GM18519 (cell line): Measurements from ENCODE around the gene FBXW5.

Source experiments
- ATAC-seq: cut with Tn5 transposase; IDR thresholded peaks from one replicate; pipeline ENCODE4 v1.9.1; 2021; ENCODE audit warnings: mild to moderate bottlenecking, moderate library complexity; ENCODE audit not compliant: unreplicated experiment, low FRiP score

The FBXW5 gene

DNA sequence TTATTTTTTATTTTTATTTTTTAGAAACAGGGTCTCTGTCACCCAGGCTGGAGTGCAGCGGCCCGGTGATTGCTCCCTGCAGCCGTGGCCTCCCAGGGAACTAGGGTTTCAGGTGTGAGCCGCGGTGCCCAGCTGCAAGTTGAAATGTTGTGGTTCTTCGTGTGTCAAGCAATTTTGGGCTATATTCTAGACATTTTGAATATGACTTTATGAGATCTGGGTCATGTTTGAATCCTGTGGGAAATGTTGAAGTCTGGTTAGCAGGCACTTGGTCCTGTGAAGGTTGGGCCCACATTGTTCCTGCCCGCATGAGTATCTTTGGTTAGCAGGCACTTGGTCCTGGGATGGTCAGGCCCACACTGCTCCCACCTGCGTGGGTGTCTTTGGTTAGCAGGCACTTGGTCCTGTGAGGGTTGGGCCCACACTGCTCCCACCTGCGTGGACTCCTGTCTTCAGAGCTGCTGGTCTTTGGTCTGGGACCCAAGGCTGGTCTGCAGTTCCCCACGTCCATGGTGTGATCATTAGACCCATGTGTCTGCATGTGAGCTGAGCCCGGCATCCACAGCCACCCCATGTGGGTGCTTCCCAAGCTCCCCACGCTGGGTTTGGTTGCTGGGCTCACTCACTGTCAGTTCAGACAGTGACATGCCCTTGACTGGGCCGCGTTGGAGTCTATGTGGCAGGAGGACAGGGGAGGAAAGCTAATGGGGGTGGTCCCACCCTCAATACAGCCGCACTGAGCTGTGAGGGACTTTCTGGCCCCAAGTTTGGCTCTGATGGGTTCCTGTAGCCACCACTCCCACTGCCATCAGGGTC lies 7.1 kb downstream of the FBXW5 start:
- ATAC-seq, result no peak

DNA sequence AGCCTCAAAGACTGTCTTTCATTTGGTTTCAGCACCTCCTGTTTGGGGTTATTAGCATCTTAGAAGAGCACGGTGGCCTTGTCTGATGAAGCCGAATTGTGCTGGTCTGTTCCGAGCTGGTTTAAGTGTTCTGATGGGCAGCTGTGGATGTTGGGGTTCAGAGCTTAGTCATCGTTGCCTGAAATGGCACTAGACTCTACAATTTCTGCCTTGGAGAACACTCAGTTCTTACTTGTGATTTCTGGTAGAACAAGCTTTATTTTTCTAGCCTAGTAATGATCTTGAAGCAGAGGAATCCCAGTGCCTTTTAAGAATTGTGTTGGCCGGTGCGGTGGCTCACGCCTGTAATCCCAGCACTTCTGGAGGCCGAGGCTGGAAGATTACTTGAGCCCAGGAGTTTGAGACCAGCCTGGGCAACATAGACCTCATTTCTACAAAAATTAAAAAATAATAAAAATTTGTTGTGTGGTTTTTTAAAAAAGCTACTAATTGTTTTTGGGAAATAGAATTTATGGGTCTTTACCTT lies 7.8 kb downstream of the FBXW5 start:
- ATAC-seq, result no peak

- ATAC-seq, result no peak
Measured at GRCh38 chr9:136935651-136936050, 8.9 kb downstream of the FBXW5 start.

GRCh38 chr9:136934277-136934676 lies 10.3 kb downstream of the FBXW5 start:
- no peak for ATAC-seq

DNA sequence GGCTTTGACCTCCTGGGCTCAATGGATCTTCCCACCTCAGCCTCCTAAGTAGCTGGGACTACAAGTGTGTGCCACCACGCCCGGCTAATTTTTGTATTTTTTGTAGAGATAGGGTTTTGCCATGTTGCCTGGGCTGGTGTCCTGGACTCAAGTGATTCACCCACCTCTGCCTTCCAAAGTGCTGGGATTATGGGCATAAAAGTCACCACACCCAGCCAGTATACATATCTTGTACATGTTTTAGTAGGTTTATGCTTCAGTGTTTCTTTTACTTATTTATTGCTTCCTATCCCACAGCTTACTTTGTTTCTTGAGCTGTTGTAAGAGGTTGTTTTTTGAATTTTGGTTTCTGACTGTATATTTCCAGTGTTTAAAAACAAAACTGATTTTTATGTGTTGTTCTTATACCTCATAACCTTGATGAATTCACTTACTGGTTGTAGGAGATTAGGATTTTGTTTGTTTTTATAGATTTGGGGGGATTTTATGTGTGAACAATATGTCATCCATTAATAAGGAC lies 12.9 kb downstream of the FBXW5 start:
- no peak for ATAC-seq

DNA sequence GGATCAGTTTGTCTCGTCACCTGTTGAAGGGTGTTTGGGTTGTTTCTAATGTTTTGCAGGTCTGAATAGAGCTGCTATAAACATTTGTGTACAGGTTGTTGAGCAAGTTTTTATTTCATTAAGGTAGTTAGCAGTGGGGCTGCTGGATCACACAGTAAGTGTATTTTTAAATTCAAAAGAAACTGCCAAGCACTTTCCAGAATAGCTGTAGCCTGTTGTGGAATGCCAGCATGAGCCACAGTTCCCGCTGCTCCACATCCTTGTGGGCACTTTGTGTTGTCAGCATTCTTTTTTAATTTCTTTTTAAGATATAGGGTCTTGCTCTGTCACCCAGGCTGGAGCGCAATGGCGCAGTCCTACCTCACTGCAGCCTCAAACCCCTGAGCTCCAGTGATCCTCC lies 14.5 kb downstream of the FBXW5 start:
- ATAC-seq, result no peak

DNA sequence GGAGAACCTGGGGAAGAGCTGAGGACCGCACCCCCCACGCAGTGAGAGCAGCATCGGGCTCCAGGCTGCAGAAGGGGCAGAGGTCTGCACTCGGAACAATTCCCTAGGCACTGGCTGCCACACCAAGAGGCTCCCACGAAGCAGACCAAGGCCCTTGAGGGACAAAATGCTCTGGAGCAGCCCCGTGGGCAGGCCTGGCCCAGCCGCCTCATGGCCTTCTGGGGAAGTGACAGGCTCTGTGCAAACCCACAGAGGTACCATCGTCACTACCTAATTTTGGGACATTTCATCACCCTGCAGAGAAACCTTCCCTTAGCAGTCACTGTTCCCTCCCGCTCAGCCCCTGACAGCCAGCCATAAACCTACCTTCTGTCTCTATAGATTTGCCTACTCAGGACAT lies 15.9 kb downstream of the FBXW5 start:
- no peak for ATAC-seq

DNA sequence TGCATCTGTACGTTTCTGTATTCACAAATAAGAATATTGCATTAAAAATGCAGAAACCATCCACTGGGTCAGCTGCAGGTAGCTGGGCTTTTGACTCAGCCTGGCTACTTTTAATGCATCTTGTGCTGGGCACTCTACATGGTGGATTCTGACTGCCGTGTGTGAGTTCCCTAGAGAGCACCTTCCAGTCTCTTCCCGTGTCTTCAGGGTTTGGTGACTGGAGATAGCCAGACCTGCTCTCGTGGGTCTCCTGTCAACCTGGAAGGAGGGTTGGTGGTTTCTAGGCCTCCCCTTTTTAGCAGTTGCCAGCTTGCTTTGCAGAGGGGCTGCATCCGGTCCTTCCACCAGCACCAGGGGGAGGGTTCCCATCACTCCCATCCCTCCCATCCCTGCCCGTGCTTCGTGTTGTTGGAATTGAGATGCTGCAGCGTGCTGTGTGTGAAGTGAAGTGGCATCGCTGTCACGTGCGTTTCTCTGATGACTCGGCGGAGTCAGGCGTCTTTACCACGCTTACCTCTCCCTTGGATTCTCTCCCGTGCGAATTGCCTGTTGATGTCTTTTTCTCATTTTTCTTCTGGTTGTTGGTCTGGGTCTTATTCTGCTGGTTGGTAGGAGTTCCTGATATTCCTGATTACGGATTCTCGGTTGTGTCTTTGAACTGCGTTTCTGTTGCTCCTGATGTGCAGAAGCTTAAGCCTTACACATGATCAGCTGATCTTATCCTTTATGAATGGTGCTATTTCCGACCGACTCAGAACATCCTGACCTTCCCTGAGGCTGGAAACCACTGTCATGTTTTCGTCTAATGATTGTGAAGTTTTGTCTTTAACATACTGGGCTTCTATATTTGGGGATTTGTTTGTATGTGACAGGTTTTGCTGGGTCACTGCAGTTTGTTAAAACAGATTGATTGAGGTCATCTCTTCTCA lies 16.9 kb downstream of the FBXW5 start:
- no peak for ATAC-seq

DNA sequence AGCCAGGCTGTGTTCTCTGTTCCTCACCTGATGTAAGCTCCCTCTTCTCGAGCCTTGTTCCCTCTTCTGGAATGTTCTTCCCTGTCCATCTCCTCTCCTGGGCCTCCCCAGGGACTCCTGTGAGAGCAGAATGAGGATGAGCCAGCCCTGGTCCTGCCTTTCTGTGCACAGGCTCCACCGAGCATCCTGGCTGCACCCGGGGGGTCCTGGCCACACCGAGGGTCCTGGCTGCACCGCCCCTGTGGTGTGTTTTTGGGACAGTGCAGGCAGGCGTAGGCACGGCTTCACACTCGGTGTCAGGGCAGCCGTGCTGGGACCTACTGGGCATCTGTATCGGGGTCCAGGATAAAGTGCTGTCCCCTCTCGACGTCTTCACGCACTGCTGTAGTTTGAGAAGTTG lies 17.8 kb downstream of the FBXW5 start:
- ATAC-seq, result no peak

- no peak for ATAC-seq
Measured at GRCh38 chr9:136926154-136926704, 18.3 kb downstream of the FBXW5 start.

DNA sequence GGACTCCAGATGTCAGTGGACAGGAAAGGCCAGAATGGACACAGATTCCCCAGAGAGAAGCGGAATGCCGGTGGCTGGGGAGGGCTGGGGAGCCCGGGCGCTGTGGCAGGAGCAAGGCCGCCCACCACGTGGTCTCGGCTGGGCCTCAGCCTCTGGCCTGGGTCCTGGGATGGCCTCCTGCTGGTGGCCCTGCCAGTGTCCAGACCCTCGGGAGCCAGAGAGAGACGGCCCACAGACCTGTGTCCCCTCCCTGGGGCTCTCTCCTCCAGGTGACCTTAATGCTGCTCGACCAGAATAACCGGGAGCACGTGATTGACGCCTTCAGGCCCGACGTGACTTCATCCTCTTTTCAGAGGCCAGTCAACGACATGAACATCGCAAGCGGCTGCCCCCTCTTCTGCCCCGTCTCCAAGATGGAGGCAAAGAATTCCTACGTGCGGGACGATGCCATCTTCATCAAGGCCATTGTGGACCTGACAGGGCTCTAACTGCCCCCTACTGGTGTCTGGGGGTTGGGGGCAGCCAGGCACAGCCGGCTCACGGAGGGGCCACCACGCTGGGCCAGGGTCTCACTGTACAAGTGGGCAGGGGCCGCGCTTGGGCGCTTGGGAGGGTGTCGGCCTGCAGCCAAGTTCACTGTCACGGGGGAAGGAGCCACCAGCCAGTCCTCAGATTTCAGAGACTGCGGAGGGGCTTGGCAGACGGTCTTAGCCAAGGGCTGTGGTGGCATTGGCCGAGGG lies 19.0 kb downstream of the FBXW5 start:
- no peak for ATAC-seq

DNA sequence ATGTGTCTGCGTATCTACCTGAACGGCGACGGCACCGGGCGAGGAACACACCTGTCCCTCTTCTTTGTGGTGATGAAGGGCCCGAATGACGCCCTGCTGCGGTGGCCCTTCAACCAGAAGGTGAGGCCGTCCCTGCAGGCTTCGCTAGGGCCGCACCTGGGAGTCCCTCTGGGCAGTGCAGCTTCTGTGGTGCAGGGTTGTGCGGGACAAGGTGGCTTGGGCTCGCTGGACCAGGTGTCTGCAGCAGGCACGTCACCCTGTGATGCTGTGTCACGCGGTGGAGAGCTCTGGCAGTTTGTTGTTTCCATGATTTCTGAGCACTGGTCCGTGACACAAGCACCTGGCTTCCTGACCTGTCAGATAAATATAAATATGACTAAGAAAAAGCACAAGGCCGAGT lies 20.7 kb downstream of the FBXW5 start:
- no peak for ATAC-seq

GRCh38 chr9:136922540-136922939 lies 22.0 kb downstream of the FBXW5 start:
- no peak for ATAC-seq

GRCh38 chr9:136921718-136922117 lies 22.8 kb downstream of the FBXW5 start:
- no peak for ATAC-seq

DNA sequence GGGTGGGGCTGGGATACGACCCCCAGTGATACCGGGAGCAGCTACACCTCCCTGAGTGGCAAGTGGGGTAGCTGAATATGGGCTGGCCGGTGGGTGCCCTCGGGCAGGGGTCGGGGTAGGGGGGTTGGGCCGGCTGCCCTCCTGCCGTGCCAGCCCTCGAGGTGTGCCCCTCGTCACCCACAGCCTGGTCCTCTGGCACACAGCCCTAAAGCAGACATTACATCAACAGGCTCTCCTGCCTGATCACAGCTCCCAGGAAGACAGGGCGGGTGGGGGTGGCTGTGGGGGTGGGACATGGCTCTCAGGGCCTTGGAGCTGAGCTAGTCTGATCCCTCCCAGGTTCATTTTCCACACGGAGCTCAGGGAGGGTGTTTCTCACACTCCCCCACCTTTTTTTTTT lies 23.2 kb downstream of the FBXW5 start:
- ATAC-seq, result no peak

DNA sequence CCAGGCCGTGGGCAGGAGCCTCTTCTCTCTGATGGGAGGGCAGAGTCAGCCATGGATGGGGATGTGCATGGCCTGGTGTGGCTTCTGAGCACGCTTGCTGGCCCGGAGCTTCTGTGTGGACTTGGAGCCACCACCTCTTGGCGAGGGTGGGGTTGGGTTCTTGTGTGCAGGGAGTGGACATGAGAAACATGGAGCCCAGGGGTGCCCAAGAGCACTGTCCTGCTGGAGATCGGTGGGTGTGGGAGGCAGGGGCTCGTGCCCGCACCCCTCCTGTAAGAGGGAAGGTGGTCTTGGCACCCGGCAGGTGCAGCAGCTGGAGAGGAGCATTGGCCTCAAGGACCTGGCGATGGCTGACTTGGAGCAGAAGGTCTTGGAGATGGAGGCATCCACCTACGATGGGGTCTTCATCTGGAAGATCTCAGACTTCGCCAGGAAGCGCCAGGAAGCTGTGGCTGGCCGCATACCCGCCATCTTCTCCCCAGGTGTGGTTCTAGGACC lies 23.8 kb downstream of the FBXW5 start:
- ATAC-seq, result no peak

GRCh38 chr9:136920069-136920468 lies 24.5 kb downstream of the FBXW5 start:
- ATAC-seq, result no peak

GRCh38 chr9:136917902-136918301 lies 26.6 kb downstream of the FBXW5 start:
- no peak for ATAC-seq

DNA sequence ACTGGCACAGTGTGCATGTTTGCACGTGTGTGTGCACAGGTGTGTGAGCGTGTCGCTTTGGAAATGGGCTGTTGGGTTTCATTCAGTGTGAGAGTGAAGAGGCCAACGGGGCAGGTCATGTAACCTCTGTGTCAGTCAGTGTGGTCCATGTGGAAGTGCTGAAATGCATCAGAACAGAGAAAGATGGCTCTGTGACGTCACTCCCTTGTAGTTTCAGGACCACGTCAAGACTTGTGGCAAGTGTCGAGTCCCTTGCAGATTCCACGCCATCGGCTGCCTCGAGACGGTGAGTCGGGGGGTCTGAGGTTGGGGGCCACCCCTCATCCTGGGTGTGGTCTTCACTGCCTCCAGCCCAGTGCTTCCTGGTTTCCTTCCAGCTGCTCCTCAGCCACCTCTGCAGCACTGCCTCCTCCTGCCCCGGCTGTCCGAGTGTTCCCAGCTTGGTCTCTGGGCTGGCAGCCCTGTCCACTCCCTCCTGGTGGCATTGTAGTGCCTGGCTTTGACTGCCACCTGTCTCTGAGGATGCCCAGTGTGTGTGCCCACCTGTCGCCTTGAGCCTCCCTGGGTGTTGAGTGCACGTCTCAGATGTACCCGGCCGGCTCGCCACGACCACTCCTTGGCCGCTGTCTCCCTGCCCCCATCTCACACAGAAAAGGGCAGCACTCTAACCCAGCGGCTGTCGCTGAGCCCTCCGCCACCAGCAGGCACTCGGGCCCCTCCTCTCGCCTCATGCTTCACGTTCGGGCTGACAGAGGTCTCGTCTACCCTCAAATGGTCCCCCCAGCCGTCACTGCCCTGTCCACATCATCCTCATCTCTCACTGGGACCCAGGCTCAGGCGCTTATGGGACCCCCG lies 28.0 kb downstream of the FBXW5 start:
- ATAC-seq, result no peak
